HCT116 (cell line): ENCODE results near the gene PLD1. TPM values are rescaled to one million over a fixed set of nuclear protein-coding genes. Genes with fewer than 3 reads are reported as not detected.

Experiments used
- ATAC-seq: fragments of 200-7000 bp; cut with Tn5 transposase; 2 replicates; pipeline ENCODE4 v1.9.1; 2020; ENCODE audit warnings: mild to moderate bottlenecking, moderate library complexity
- BruUV-seq: library from RNA; stranded (reverse); fragments of 400-500 nt; replicated peaks from 2 replicates; lab custom pipeline; 2021; lab: Mats Ljungman, UMichigan
- CTCF ChIA-PET: fragments of 300-600 bp; sonication (Branson Sonifier 250); formaldehyde crosslinking; loops from one replicate; lab custom pipeline; 2021; ENCODE audit warnings: antibody characterized with exemption; lab: Charles Lee
- POLR2A ChIA-PET: fragments of 300-600, 350-600 bp; sonication (Branson Sonifier 250); formaldehyde crosslinking; loops from one replicate; lab custom pipeline; 2021; ENCODE audit warnings: antibody characterized with exemption; lab: Charles Lee
- RAD21 ChIA-PET, 2 experiments: fragments of 300-600 bp; sonication (Branson Sonifier 250); formaldehyde crosslinking; loops; one replicate each; lab custom pipeline; 2023; ENCODE audit warnings: low total read pairs in 2 of 2; ENCODE audit not compliant: uncharacterized antibody in 2 of 2, unreplicated experiment in 2 of 2, low non-redundant PET in 1 of 2; lab: Charles Lee
- DNase-seq: peaks from one replicate; pipeline ENCODE4 v3.0.0-alpha.2; 2010; ENCODE audit warnings: low read depth, low spot score
- H2AFZ ChIP-seq: fragments of 200-600 bp; shearing (Covaris generic), sonication (generic); 2 replicates; pipeline ENCODE4 v1.6.1; 2017; ENCODE audit warnings: low read depth, mixed run types, mixed read lengths, antibody characterized with exemption, low read length; ENCODE audit not compliant: poor library complexity, severe bottlenecking
- H3K27ac ChIP-seq: 2 replicates; pipeline ENCODE4 v1.5.1; 2012; ENCODE audit warnings: low read depth, low read length
- H3K27me3 ChIP-seq: fragments of 200-600 bp; sonication (generic); 2 replicates; pipeline ENCODE4 v1.6.1; 2016; ENCODE audit warnings: mixed run types, low read length, mixed read lengths; ENCODE audit not compliant: insufficient read depth
- H3K36me3 ChIP-seq, 2 experiments: fragments of 200-500 bp in 1 of 2; fragments of 200-600 bp in 1 of 2; sonication (Bioruptor generic) in 1 of 2; sonication (generic) in 1 of 2; 2 replicates each; pipeline versions ENCODE4 v1.5.1 to v1.6.1; 2014 to 2016; ENCODE audit warnings: low read length in 2 of 2, inconsistent platforms in 1 of 2, mixed read lengths in 1 of 2, mixed run types in 1 of 2; ENCODE audit not compliant: insufficient read depth in 2 of 2, control insufficient read depth in 1 of 2
- H3K4me1 ChIP-seq, 2 experiments: fragments of 200-600 bp in 1 of 2; sonication (generic) in 1 of 2; 2 replicates each; pipeline versions ENCODE4 v1.5.1 to v1.6.1; 2012 to 2017; ENCODE audit warnings: low read length in 2 of 2, inconsistent platforms in 1 of 2, mild to moderate bottlenecking in 1 of 2, mixed read lengths in 1 of 2, mixed run types in 1 of 2, moderate library complexity in 1 of 2; ENCODE audit not compliant: insufficient read depth in 2 of 2, control insufficient read depth in 1 of 2
- H3K4me2 ChIP-seq: fragments of 200-600 bp; sonication (generic); 2 replicates; pipeline ENCODE4 v1.6.1; 2017; ENCODE audit warnings: mixed run types, low read length, mixed read lengths
- H3K4me3 ChIP-seq, 2 experiments: fragments of 200-600 bp in 1 of 2; sonication (generic) in 1 of 2; replicated peaks in 1 of 2; 2 replicates each; pipeline ENCODE4 v1.5.1; 2011 to 2016; ENCODE audit warnings: low read length in 2 of 2, control low read depth in 1 of 2, low read depth in 1 of 2, mild to moderate bottlenecking in 1 of 2, mixed read lengths in 1 of 2, mixed run types in 1 of 2
- H3K79me2 ChIP-seq: fragments of 200-600 bp; sonication (generic); 2 replicates; pipeline ENCODE4 v1.6.1; 2017; ENCODE audit warnings: mild to moderate bottlenecking, mixed run types, low read length, moderate library complexity, mixed read lengths; ENCODE audit not compliant: insufficient read depth
- H3K9ac ChIP-seq: fragments of 200-600 bp; sonication (generic); 2 replicates; pipeline ENCODE4 v1.6.1; 2016; ENCODE audit warnings: low read length, mixed read lengths
- H3K9me2 ChIP-seq: fragments of 200-600 bp; sonication (generic), shearing (Covaris generic); 2 replicates; pipeline ENCODE4 v1.6.1; 2017; ENCODE audit warnings: mixed run types, mild to moderate bottlenecking, moderate library complexity; ENCODE audit not compliant: insufficient read depth
- H3K9me3 ChIP-seq, 2 experiments: fragments of 200-500 bp in 1 of 2; fragments of 200-600 bp in 1 of 2; sonication (Bioruptor generic) in 1 of 2; sonication (generic) in 1 of 2; 2 replicates each; pipeline ENCODE4 v1.6.1; 2014 to 2017; ENCODE audit warnings: low read length in 2 of 2, mixed read lengths in 2 of 2, inconsistent platforms in 1 of 2, low read depth in 1 of 2, mild to moderate bottlenecking in 1 of 2, mixed run types in 1 of 2, moderate library complexity in 1 of 2; ENCODE audit not compliant: control insufficient read depth in 1 of 2, insufficient read depth in 1 of 2
- H4K20me1 ChIP-seq: fragments of 200-600 bp; sonication (generic), shearing (Covaris generic); 2 replicates; pipeline ENCODE4 v1.6.1; 2017; ENCODE audit warnings: mixed run types, mild to moderate bottlenecking, moderate library complexity; ENCODE audit not compliant: insufficient read depth
- EZH2phosphoT487 ChIP-seq: fragments of 200-600 bp; IDR thresholded peaks from 2 replicates; pipeline ENCODE4 v1.6.1; 2018; ENCODE audit warnings: antibody characterized with exemption, borderline replicate concordance
- JUND ChIP-seq: IDR thresholded peaks from 2 replicates; pipeline ENCODE4 v1.6.1; 2012
- POLR2A ChIP-seq: IDR thresholded peaks from 2 replicates; pipeline ENCODE4 v1.7.0; 2011; ENCODE audit warnings: borderline replicate concordance; ENCODE audit not compliant: insufficient read depth, insufficient read length; ENCODE audit errors: extremely low read depth
- RAD21 ChIP-seq: IDR thresholded peaks from 2 replicates; pipeline ENCODE4 v1.6.1; 2012; ENCODE audit warnings: low read depth, mild to moderate bottlenecking
- SIN3A ChIP-seq: IDR thresholded peaks from 2 replicates; pipeline ENCODE4 v1.6.1; 2012; ENCODE audit warnings: low read depth
- YY1 ChIP-seq: IDR thresholded peaks from 2 replicates; pipeline ENCODE4 v1.6.1; 2011; ENCODE audit warnings: low read length, low read depth, moderate library complexity, mild to moderate bottlenecking; ENCODE audit not compliant: insufficient replicate concordance; ENCODE audit errors: extremely low read depth
- ZNF274 ChIP-seq: fragments of 200-500 bp; sonication (Bioruptor generic); IDR thresholded peaks from 2 replicates; pipeline ENCODE4 v1.6.1; 2014; ENCODE audit warnings: mild to moderate bottlenecking, low read depth, low read length, inconsistent platforms
- intact Hi-C: fragments of 100-400 bp; cut with micrococcal nuclease; formaldehyde crosslinking; loops from 2 replicates; pipeline ENCODE4 v1.10.0; 2022
- total RNA-seq: library from RNA; stranded (reverse); gene quantifications from one replicate; pipeline ENCODE4 v1.2.1, GENCODE V29; 2021; ENCODE audit not compliant: unreplicated experiment
- TF ChIP-seq, protein P1 (sequence below): IDR thresholded peaks from 2 replicates; pipeline ENCODE4 v1.6.1; 2012; ENCODE audit warnings: low read depth
- TF ChIP-seq, protein P2 (sequence below), 3 experiments: fragments of 200-600 bp in 1 of 3; sonication (generic) in 1 of 3; IDR thresholded peaks in 2 of 3; conservative IDR thresholded peaks in 1 of 3; 2 replicates each; pipeline ENCODE4 v1.5.1; 2012 to 2017; ENCODE audit warnings: low read depth in 2 of 3, low read length in 2 of 3, antibody characterized with exemption in 1 of 3, borderline replicate concordance in 1 of 3, control low read depth in 1 of 3, mild to moderate bottlenecking in 1 of 3, mixed read lengths in 1 of 3, mixed run types in 1 of 3, moderate library complexity in 1 of 3; ENCODE audit not compliant: insufficient read depth in 1 of 3

PLD1 gene
- total RNA-seq, 1 experiment from 2014 or later, result 8.4 TPM

DNA sequence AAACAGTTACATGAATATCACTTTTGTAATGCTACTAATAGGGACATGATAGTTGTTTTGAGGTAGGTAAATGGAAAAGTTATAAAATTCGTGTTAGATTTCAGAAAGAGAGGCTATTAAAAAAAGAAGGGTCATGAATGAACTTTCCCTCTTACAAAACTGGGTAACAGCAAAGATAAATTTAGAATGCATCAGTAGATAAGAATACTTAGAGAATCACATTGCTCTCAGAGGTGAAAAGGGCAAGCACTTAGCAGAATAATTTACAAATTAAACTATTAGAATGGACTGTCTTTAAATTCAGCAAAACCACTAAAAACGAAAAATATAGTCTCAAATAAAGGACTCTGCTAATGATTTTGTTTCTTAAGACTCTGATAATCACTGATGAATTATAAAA lies 167.2 kb downstream of the PLD1 start:
- Histone ChIP-seq H3K27me3 (no peaks in the 10 kb centered on the region), H3K9me2 (peaks cover 3% of the 10 kb centered on the region; the same call in 1 of the 2 replicates), H3K4me3 (no peak overlapping the region), H3K36me3 (no peaks in the 10 kb centered on the region), H3K9ac (no peak overlapping the region), H3K9me3 (no peaks in the 10 kb centered on the region), H3K4me1 (peaks cover 5 to 6% of the 10 kb centered on the region in 2 experiments; a peak in 3 of 4 replicates), H3K4me2 (no peak overlapping the region), H3K27ac (no peak overlapping the region), H4K20me1 (no peaks in the 10 kb centered on the region), H2AFZ (no peak overlapping the region), H3K79me2 (no peaks in the 10 kb centered on the region)
- ATAC-seq, result no peak
- ChIA-PET POLR2A (no interaction called here), CTCF (interaction anchor here (4.2 kb wide), 1 partner anchor 129 kb away, joined by 23 read pairs; no protein-coding TSS in a partner anchor), RAD21 (no interaction called here)
- BruUV-seq, result no TSS peak
- no peak for DNase-seq
- intact Hi-C loops, result loop anchor here (10.0 kb wide), 2 partner anchors 678 to 1022 kb away; no protein-coding TSS in a partner anchor
- TF ChIP-seq YY1 (no peak), JUND (no peak), POLR2A (no peak), ZNF274 (no peak), SIN3A (no peak)

DNA sequence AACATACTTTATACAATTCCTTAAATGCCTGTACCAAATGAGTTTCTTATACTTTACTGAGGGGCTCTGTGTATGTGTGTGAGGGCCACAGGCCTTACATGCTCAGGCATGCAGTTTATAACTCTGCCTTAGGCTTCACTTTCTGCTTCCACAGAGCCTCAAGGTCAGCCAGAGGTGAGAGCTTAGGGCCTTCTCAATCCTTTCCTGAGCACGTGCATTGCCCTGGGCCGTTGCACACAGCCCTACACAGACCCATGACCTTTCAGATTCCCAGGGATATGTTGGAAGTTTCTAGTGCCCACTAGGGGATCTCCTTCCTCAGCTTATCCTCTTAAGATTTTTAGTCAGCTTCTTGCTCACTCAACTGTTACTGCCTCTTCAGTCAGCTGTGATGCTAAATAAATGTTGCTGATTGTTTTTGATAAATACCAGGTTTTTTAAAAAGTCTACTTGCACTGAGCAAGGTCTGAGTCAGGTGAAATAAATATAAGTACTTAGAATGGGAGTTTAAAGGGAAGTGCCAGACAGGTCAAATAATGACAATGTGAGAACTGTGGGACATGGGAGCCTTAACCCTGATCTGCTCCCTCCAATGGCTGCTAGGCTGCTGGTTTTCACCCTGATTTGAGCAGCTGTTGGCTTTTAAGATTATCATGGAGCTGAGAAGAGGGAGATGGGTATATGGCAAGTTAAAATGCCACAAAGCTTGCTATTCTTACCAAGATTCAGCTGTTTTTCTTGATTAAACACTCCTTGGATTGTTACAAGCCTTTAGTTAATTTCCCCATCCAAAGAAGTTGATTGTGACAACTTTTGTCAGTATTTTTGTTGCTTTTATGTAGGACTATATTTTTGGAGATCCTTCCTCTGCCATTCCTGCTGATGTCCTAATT lies 169.5 kb downstream of the PLD1 start:
- H3K9me2 ChIP-seq, result peaks cover 3% of the 10 kb centered on the region; the same call in 1 of the 2 replicates
- H3K9ac ChIP-seq, result no peak overlapping the region
- RAD21 ChIA-PET, result no interaction called here
- intact Hi-C loops, result loop anchor here (10.0 kb wide), 2 partner anchors 676 to 1024 kb away; no protein-coding TSS in a partner anchor
- no peaks in the 10 kb centered on the region for H3K79me2 ChIP-seq
- no peaks in the 10 kb centered on the region for H4K20me1 ChIP-seq
- H3K4me2 ChIP-seq, result peak overlapping the region; percentile 25; the same call in 1 of the 2 replicates
- CTCF ChIA-PET, result interaction anchor here (1.1 to 1.8 kb wide), 5 partner anchors 26 to 193 kb away, joined by 3 to 5 read pairs (median 3); no protein-coding TSS in a partner anchor
- H3K27me3 ChIP-seq, result no peaks in the 10 kb centered on the region
- H3K4me1 ChIP-seq, result peaks cover 5 to 6% of the 10 kb centered on the region in 2 experiments; a peak in 3 of 4 replicates
- DNase-seq (no peak), ATAC-seq (peak; percentile 83)
- H3K4me3 ChIP-seq, result no peak overlapping the region
- no TSS peak for BruUV-seq
- POLR2A ChIA-PET, result no interaction called here
- peak overlapping the region; percentile 20; the same call in 1 of the 2 replicates for H3K27ac ChIP-seq
- peak overlapping the region; percentile 75 for H2AFZ ChIP-seq
- no peaks in the 10 kb centered on the region for H3K9me3 ChIP-seq
- H3K36me3 ChIP-seq, result no peaks in the 10 kb centered on the region
- TF ChIP-seq JUND, result no peak
- TF ChIP-seq, protein P1, sequence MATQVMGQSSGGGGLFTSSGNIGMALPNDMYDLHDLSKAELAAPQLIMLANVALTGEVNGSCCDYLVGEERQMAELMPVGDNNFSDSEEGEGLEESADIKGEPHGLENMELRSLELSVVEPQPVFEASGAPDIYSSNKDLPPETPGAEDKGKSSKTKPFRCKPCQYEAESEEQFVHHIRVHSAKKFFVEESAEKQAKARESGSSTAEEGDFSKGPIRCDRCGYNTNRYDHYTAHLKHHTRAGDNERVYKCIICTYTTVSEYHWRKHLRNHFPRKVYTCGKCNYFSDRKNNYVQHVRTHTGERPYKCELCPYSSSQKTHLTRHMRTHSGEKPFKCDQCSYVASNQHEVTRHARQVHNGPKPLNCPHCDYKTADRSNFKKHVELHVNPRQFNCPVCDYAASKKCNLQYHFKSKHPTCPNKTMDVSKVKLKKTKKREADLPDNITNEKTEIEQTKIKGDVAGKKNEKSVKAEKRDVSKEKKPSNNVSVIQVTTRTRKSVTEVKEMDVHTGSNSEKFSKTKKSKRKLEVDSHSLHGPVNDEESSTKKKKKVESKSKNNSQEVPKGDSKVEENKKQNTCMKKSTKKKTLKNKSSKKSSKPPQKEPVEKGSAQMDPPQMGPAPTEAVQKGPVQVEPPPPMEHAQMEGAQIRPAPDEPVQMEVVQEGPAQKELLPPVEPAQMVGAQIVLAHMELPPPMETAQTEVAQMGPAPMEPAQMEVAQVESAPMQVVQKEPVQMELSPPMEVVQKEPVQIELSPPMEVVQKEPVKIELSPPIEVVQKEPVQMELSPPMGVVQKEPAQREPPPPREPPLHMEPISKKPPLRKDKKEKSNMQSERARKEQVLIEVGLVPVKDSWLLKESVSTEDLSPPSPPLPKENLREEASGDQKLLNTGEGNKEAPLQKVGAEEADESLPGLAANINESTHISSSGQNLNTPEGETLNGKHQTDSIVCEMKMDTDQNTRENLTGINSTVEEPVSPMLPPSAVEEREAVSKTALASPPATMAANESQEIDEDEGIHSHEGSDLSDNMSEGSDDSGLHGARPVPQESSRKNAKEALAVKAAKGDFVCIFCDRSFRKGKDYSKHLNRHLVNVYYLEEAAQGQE, result no peak
- no peak for TF ChIP-seq POLR2A
- TF ChIP-seq RAD21, result peak; percentile 28; the same call in 1 of the 2 replicates
- no peak for TF ChIP-seq EZH2phosphoT487
- TF ChIP-seq, protein P2, sequence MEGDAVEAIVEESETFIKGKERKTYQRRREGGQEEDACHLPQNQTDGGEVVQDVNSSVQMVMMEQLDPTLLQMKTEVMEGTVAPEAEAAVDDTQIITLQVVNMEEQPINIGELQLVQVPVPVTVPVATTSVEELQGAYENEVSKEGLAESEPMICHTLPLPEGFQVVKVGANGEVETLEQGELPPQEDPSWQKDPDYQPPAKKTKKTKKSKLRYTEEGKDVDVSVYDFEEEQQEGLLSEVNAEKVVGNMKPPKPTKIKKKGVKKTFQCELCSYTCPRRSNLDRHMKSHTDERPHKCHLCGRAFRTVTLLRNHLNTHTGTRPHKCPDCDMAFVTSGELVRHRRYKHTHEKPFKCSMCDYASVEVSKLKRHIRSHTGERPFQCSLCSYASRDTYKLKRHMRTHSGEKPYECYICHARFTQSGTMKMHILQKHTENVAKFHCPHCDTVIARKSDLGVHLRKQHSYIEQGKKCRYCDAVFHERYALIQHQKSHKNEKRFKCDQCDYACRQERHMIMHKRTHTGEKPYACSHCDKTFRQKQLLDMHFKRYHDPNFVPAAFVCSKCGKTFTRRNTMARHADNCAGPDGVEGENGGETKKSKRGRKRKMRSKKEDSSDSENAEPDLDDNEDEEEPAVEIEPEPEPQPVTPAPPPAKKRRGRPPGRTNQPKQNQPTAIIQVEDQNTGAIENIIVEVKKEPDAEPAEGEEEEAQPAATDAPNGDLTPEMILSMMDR (IDR thresholded peaks at IDR 0.05 in 2 of 3, conservative IDR thresholded peaks at IDR 0.05 in 1 of 3; ENCODE audit: borderline replicate concordance in 1 of 3, insufficient read depth in 1 of 3, low read depth in 2 of 3, low read length in 2 of 3), result peak in 2 of 3 experiments; percentile 11 to 33; a peak in 1 of 6 replicates
